NCI-H82 treated with DMSO at 0.1 percent for 48 hours (cell line): ENCODE results near the gene IMMP2L.

ENCODE experiments used
- DNase-seq: peaks from one replicate; lab custom pipeline; 2025; ENCODE audit not compliant: unreplicated experiment; lab: John Stamatoyannopoulos, UW

Gene IMMP2L

DNA sequence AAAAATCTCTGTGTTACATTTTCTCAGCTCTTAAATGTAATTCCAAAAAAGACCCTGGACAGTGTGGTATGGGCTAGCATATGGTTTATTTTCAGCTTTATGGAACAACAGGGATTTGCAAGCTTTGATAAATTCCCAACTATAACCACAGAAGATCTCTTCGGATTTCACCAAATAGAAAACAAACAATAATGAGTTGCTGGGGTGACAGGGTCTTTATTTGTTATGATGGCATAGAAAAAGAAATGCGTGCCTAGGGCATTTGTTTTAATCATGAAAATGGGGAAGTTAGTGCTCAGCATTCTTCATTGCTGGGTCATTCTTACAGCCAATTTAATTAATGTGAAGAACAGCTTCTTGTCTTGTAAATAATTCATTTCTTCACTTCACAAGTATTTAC, 332.4 kb downstream of the IMMP2L start:
- no peak for DNase-seq

DNA sequence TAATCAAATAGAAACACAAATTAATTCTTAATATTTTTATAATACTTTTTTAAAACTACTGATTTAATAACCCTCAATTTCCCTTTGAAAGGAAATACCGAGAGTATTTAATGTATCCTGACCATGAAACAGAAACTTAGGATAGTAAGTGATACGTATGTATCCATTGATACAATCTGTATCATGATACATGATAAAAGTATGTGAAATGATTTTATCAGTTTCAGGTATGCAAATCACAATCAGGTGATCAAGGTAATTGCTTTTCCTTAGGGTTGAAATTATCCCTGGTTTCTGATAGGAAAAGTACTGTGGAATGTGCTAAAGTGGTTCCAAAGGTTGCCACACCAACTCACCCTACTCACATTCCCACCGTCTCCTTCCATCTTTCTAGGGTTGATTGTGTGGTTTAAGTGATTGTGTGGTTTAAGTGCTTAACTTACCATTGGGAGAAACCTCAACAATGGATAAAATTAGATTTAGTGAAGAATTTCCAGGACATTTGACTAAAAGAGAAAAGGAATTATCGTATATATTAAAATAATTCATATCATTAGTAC, 333.0 kb downstream of the IMMP2L start:
- no peak for DNase-seq

DNA sequence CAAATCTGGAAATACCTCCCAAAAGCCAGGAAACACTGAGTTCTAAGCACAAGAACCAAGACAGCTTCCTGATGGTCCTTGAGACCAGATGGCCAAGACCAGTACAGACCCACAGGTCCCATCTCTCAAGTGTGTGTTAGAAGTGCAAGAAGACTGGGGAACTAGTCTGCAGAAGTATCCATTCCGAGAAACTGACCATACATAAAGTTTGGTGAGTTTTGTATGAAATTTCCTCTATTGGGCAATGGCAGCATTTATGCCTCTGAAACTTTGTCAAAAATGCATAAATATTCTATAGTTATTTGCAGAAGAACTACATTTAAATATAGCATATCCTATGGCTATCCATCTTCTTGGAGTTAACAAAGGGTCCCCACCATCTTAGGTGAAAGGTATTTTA, 333.9 kb downstream of the IMMP2L start:
- DNase-seq: no peak

DNA sequence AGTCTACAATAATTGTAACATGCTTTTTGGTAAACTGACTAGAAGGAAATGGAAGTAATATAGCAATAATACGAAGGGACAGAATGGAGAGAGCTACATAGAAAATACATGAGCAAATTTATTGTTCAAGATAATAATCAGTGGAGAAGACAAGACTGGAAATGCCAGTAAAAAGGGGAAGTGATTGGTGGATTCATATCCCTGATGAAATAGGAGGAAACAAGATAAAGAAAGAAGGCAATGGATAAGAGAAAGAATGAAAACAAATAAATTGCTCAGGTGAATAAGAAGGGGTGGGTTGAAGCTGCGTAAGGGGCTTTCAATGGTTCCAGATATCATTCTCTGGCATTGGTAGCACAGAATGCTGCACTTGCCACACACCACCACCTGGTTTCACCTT, 335.5 kb downstream of the IMMP2L start:
- no peak for DNase-seq

DNA sequence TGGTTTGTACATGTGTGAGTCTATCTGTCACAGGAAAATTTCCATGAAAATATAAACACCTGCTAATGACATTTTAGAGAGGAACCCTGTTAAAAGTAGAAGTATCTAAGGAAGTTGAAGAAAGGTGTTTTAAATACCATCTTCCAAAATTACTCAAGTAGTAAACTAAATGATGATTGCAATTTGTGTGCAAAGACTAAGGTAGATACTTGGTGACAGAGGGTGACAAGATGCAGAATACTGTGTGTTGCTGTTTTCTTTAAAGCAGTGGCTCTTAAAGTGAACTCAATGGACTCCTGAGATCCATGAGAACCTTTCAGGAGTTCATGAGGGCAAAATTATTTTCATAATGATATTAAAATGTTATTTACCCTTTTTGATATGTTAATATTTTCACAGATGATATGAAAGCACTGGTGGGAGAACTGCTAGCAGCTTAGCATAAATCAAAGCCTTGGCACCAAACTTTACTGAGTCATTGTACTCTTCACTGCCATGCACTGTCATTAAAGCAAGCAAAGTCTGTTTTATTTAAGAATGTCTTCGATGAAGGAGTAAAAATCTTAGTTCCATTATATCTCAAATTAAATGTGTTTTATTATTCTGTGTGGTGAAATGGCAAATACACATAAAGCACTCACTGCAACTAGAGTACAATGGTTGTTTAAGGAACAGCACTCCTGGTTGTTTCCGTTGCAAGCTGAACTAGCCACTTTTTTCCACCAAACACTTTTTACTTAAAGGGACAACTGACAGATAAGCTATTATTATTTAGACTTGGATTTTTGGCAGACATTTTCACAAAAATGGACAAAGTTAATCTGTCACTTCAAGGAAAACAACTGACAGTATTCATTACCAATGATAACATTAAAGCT, 337.7 kb downstream of the IMMP2L start:
- DNase-seq: no peak

DNA sequence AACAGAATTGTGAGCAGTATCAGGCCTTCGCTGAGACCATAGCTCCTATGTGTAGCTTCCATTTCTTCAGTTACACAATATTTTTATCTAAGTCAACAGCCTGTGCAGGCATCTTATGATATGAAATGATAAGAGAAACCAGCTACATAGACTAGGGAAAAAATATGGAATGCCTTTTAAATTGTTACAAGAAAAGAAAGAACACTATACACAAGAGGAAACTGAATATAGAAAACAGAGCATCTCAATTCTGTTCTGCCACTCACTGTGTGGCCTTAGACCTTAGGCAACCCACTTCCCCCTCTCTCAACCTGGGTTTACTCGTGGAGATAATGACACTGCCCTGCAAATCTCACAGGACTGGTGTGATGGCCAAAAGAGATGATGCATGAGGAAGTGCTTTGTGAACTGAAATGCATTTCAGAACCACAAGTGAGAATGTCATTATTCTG, 338.5 kb downstream of the IMMP2L start:
- no peak for DNase-seq

DNA sequence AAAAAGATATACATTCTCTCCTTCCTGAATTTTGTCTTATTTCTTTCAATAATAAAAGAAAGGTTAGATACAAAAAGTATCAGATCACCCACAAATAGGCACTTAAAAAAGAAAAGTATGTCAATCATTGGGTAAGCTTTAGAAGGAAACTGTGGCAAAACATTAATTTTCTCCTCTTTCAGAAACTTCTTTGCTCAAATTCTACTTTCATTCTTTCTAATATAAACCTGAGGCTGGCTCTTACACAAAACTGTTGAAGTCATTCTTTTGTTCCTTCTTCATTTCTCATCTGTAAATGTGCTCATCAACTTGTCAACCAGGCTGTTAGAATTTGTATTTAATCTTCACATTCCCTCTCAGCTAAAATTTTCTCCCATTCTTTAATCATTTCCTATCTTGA, 346.7 kb downstream of the IMMP2L start:
- no peak for DNase-seq

DNA sequence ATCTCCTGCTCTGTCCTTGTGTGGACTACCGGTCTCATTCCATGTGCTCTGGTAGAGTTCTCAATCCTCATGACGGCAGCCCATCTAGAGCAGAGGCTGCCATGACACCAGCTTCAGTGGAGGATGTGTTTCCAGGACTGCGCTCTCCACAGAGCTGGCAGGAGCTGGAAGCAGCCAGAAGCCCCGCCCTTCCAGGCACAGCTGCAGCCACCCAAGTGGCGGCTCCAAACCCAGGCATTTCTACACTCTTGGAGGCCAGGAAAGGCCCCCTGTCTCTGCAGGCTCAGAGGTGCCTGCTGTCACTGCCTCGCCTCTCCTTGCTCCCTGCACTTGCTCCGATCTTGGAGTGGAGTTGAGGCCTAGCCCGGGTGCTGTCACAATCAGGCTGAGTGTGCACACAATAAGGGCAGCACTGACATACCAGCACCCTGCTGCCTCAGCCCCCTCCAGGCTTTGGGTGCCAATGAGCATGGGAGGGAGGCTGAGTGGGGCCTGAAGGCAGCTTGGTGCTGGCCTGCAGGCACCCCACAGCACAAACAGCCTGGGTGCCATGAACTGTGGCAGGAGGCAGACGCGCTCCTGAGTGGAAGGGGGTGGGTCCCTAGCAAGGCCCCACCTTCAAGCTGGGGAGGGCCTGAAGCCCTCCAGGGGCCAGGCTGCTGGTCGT, 349.3 kb downstream of the IMMP2L start:
- no peak for DNase-seq

DNA sequence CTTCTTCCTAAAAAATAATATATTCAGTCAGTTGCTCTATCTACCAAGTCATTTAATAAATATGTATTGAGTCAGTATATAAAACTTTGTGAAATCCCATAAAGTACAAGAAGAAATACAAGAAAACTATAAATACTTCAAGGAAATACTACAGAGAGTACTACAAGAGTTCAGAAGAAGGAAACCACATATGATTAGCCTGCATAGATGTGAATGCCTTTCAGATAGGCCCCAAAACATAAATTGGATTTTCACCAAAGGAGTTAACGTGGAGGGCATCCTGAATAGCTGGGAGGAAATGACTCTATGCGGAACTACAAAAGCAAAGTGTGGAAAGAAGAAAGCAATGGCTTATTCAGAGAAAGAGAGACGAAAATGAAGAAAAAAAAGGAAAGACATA, 351.3 kb downstream of the IMMP2L start:
- DNase-seq: no peak

DNA sequence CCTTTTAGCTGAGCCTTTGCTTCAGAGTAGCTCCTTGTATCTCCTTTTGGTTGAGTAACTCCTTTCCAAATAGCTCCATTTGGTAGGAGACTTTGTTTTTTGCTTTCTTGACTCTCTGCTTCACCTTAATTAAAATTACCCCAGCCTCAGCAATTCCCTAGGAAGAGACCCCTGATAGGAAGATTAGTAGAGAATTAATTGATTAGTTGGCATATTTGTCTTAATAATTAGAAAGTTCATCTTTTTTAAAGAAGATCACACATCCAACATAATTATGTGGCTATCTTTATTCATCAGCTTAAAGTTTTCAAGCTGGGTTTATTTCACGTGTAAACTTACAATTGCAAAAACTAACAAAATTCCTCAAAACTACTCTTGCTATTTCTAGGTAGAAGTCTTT, 352.2 kb downstream of the IMMP2L start:
- no peak for DNase-seq

DNA sequence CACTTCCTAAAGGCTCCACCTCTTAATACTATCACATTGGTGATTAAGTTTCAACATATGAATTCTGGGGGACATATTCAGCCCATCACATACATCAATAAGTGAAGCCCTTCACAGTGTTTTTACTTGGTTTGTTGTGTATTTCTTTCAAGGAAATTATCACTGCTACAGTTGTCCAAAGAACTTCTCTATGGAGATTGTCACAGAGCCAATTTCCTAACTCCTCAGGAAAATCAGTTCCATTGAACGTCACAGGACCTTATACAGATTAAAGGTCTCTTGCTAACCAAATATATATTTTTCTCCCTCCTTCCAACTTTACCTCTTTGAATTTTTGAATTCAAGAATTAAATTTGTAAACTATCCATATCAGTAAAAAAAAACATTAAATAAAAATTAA, 357.0 kb downstream of the IMMP2L start:
- DNase-seq: no peak

DNA sequence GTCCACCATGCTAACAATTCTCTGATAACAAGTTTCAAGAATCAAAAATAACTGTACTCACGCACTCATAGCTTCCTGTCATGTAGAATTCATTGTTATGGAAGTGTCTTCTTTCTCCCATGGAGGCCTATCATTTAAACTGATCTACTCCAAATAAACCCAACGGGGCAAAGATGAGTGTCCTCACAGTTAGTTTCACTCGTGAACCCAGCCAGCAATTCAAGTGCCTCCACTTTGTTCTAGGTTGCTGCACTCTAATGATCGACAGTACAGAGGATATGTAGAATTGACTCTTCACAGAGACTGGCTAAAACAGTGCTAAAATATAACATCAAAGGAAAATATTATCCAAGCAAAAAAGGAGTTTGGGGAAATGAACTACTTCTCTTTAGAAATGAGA, 360.0 kb downstream of the IMMP2L start:
- DNase-seq: no peak

DNA sequence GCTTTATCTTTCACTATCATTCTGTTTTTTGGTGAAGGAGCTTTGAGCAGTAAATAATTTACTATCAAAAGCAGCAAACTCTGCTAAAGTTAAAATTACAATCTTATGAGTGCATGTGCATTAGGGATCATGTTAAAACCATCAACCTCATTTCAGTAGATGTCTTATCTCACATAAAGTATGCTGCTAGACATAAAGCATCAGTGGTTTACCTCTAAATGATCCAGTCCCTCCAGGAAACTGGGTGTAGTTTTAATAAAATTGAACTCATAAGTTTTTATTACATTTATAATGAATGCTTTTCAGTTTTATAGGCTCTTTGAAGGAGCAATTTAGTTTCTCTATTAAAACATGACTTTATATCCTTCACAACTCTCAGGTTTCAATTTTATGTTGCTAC, 362.6 kb downstream of the IMMP2L start:
- DNase-seq: no peak

DNA sequence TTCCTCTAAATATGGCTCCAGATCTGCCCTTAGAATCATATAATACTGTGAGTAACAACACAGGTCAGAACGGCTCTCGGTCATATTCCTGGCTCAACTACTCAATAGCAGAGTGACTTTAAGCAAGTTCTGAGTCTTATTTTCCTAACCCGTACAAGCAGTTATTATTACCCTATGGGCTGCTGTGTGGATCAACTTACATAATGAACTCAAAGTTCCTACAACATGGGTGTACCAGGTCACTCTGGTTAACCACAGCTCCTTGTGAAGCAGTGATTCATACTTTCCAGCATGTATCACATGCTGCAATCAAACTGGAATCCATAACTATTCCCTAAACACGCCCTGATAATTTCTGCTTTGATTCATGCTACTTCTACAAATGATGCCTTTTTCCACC, 364.0 kb downstream of the IMMP2L start:
- DNase-seq: no peak

DNA sequence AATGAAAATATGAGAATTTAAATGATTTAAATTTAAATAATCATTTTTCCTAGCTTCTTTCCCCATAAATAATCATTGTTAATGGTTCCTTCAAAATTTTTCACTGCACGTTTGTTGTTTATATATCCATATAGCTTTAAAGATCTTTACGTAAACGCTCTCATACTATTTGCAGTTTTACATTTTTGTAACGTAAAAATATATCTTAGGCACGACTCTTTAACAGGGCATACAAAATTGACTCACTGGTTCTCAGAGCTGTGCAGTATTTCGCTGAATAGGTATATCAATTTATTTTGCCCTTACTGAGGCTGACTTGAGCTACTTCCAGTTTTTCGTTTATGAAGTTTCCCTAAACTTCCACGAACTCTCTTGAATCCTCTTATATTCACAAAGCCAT, 365.6 kb downstream of the IMMP2L start:
- no peak for DNase-seq

DNA sequence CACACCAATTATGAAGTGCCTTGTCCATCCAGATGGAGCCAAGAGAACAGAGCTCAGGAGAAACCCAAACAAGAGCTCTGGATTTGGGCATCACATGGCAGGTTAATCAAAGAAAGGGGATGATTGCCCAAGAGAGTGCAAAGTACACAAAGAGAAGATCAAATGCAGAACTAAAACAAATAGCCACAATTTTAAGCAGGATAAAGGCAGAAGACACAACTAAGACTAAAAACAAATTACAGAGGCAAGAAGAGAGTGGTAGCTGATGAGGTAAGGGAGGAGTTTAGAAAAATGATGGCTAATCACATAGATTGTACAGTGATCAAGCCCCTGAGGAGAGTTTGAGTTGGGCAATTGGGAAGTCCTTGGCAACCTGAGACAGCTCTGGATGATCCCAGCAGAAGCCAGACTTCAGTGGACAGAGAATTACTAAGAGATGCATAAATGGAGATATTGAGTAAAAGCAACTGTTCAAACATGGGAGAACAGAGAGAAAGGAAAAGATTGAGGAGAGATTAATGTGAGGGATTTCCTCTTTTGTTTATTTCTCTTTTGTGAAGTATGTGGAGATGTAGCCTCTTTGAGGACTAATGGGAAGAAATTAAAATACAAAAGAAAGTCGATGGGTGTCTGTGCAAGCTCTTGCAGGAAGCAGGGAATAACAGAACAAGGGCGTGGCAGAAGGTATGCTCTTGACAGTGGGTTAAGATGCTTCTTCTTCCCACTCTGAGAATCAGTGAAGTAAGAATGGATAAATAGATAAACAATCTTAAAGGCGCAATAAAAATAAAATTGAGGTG, 369.5 kb downstream of the IMMP2L start:
- DNase-seq: no peak

DNA sequence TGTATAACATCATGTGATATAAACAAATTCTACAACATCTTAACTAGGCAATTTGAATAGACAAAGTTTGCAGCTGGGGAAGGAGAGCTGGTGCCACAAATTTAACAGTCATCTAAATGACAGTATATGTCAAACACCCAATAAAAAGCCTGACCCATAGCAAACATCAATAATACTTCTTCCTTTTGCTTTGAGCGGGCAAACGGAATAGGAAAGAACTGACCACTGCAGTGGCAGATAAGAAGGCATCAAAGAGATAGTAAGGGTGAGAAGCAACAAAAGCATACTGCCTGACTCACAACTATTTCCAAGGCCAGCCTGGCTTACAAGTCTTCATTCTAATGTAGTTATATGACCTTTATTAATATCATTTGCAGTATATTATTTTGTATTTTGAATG, 371.5 kb downstream of the IMMP2L start:
- no peak for DNase-seq

DNA sequence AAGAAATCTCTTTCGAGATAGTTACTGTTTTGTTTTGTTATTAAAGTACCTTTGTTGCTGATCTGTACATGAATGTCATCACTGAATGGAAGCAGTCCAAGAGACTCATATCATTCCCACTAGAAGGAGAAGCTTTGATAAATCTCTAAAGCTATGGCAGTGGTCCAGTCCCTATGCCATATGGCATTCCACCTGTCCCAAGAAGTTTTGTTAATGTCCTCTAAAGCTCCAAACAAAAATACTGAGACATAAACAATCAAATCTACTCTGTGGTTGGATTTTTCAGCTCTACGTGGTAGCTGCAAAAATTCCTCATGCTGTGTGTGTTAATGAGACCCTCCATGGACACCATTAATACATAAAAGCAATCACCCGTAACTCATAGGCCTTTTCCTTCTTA, 377.3 kb downstream of the IMMP2L start:
- no peak for DNase-seq

DNA sequence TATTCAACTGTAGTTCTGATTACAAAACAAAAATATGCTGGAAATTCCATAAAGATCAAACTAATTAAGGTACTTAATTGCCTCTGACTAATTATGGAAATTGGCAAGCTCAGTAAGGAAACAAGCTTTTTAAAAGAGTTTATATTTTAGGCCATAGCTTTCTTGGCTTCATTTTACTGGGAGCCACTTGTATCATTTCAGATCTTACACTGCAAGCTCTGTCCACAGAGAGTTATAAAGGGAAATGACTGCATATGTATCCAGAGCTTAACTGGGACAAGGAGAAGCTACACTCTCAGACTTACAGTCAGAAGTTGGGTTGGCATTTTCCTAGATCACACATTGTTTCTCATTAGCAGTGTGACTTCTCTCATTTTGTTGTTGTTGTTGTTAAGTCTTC, 379.0 kb downstream of the IMMP2L start:
- no peak for DNase-seq

DNA sequence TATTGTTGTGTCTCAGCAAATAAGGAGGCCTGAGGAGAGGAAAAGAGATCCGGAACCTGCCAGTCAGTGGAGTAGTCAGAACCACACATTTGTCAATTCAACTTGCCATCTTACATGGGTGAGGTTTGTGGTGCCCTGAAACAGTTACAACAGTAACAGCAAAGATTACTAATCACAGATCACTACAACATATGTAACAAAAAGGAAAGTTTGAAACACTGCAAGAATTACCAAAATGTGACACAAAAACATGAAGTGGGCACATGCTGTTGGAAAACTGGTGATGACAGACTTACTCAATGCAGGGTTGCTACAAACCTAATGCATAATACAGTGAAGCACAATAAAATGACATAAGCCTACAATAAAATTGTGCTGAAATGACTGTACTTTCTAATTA, 382.0 kb downstream of the IMMP2L start:
- DNase-seq: no peak

DNA sequence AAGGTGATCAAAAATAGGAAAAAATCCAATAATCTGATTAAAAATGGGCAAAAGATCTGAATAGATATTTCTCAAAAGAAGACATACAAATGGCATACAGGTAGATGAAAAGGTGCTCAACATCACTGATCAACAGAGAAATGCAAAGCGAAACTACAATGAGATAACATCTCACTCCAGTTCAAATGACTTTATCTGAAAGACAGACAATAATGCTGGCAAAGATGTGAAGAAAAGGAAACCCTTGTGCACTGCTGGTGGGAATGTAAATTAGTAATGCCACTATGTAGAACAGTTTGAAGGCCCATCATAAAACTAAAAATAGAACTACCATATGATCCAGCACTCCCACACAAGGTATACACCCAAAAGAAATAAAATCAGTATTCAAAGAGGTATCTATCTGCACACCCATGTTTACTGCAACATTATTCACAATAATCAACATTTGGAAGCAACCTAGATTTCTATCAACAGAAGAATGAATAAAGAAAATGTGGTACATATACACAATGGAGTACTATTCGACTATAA, 386.3 kb downstream of the IMMP2L start:
- DNase-seq: no peak
